Glutamatergic neuron (in vitro differentiated cells): ENCODE measurements around the gene DLG2. TPM values are rescaled to one million over a fixed set of nuclear protein-coding genes. Genes with fewer than 3 reads are reported as not detected.
"Not testable (repeated sequence)": the region's sequence is repeated elsewhere in the genome, so short reads cannot be mapped to it uniquely, and the experiment has no call there.

Source experiments
- DNase-seq: peaks from one replicate; pipeline ENCODE4 v3.0.0; 2022
- H3K27ac Mint-ChIP-seq: one replicate; pipeline ENCODE4 v1.8.0; 2020; ENCODE audit warnings: mild to moderate bottlenecking, mixed read lengths, inconsistent platforms; ENCODE audit not compliant: unreplicated experiment
- H3K27me3 Mint-ChIP-seq: one replicate; pipeline ENCODE4 v1.8.0; 2020; ENCODE audit warnings: mild to moderate bottlenecking, moderate library complexity, mixed read lengths, inconsistent platforms; ENCODE audit not compliant: unreplicated experiment
- H3K36me3 Mint-ChIP-seq: one replicate; pipeline ENCODE4 v1.8.0; 2020; ENCODE audit warnings: mild to moderate bottlenecking, mixed read lengths, inconsistent platforms; ENCODE audit not compliant: unreplicated experiment
- H3K4me1 Mint-ChIP-seq: one replicate; pipeline ENCODE4 v1.8.0; 2020; ENCODE audit warnings: mild to moderate bottlenecking, low read depth, mixed read lengths, inconsistent platforms; ENCODE audit not compliant: unreplicated experiment
- H3K4me3 Mint-ChIP-seq: one replicate; pipeline ENCODE4 v1.8.0; 2020; ENCODE audit warnings: mild to moderate bottlenecking, mixed read lengths, inconsistent platforms; ENCODE audit not compliant: unreplicated experiment
- H3K9me3 Mint-ChIP-seq: one replicate; pipeline ENCODE4 v1.8.0; 2020; ENCODE audit warnings: mild to moderate bottlenecking, moderate library complexity, mixed read lengths, inconsistent platforms; ENCODE audit not compliant: unreplicated experiment
- total RNA-seq: library from RNA; stranded (reverse); fragmentation: NEBNext Ultra II Directional; extraction: Animal tissue kit (Norgen Biotek cat#: 25700); gene quantifications from one replicate; pipeline ENCODE4 v1.2.1, GENCODE V29; 2021; ENCODE audit not compliant: unreplicated experiment
- TF ChIP-seq, protein P1 (sequence below): fragments of 200-600 bp; sonication (generic); IDR thresholded peaks from one replicate; pipeline ENCODE4 v1.5.0; 2021; ENCODE audit not compliant: partially characterized antibody, unreplicated experiment

DLG2 gene
- total RNA-seq, 1 donor from 2014 or later: 2.9 TPM

- H3K27ac Mint-ChIP-seq: no peak overlapping the region
These were observed 2202.6 kb downstream of the DLG2 start for GRCh38 chr11:83424376-83425136.

DNA sequence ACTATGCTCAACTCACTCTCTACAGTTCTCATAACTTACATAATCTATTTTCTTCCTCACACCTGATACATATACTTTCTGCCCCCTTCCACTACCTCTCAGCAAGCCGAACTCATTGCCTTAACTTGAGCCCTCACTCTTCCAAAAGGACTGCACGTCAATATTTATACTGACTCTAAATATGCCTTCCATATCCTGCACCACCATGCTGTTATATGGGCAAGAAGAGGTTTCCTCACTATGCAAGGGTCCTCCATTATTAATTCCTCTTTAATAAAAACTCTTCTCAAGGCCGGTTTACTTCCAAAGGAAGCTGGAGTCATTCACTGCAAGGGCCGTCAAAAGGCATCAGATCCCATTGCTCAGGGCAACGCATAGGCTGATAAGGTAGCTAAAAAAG is 2204.5 kb downstream of the DLG2 start:
- not testable (repeated sequence) for DNase-seq, H3K36me3 Mint-ChIP-seq, H3K4me3 Mint-ChIP-seq, H3K4me1 Mint-ChIP-seq, H3K27me3 Mint-ChIP-seq, H3K9me3 Mint-ChIP-seq, H3K27ac Mint-ChIP-seq

More at GRCh38 chr11:83424376-83425136, 2202.6 kb downstream of the DLG2 start:
- no peaks in the 10 kb centered on the region for H3K4me1 Mint-ChIP-seq
- H3K4me3 Mint-ChIP-seq: no peak overlapping the region
- no peaks in the 10 kb centered on the region for H3K9me3 Mint-ChIP-seq
- no peak for DNase-seq
- H3K27me3 Mint-ChIP-seq: no peaks in the 10 kb centered on the region
- TF ChIP-seq, protein P1, sequence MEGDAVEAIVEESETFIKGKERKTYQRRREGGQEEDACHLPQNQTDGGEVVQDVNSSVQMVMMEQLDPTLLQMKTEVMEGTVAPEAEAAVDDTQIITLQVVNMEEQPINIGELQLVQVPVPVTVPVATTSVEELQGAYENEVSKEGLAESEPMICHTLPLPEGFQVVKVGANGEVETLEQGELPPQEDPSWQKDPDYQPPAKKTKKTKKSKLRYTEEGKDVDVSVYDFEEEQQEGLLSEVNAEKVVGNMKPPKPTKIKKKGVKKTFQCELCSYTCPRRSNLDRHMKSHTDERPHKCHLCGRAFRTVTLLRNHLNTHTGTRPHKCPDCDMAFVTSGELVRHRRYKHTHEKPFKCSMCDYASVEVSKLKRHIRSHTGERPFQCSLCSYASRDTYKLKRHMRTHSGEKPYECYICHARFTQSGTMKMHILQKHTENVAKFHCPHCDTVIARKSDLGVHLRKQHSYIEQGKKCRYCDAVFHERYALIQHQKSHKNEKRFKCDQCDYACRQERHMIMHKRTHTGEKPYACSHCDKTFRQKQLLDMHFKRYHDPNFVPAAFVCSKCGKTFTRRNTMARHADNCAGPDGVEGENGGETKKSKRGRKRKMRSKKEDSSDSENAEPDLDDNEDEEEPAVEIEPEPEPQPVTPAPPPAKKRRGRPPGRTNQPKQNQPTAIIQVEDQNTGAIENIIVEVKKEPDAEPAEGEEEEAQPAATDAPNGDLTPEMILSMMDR: no peak
- H3K36me3 Mint-ChIP-seq: peaks cover 5% of the 10 kb centered on the region

DNA sequence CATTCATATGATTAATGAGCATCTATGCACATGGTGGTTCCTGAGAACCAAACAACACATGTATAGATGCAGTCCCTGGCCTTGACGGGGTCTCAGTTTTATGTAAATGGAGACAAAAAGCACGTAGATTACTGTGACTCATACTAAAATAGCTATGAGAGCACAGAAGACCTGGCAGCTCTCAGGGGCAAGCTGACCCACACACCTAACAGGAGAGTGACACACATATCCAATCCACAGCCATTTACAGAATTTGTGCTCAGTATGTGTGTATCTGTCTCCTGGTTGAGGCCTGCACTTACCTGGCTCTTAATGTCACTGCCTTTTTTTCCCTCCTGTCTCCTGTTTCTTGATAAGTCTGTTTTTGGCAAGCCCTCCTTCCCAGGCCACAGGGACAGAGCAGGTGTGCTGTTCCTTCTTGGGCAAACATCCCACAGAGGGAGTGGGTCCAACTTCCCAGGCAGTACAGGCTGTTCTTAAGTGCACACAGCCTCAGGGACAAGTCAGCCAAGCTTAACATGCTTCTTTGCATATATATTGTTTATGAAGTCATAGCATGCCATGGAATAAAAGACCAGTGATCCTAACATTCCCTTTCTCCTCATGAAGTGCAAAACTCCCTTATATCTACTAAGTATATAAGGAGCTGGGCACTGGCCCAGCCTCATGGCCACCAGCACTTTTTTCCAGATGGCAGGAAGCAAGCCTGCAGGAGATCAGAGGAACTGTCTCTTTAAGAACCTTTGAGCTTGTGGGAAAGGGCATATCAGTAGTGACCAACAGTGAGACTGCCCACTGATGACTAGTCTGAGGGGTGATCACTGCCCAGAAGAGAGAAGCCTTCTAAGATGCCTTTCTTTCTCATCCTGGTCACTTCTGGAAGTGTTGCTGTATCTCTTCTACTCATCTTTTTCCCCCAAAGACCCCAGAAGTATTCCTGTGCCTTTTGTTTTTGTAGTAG is 2216.3 kb downstream of the DLG2 start:
- H3K27me3 Mint-ChIP-seq: peaks cover 1% of the 10 kb centered on the region
- H3K4me3 Mint-ChIP-seq: no peak overlapping the region
- DNase-seq: no peak
- no peak overlapping the region for H3K27ac Mint-ChIP-seq
- H3K4me1 Mint-ChIP-seq: no peaks in the 10 kb centered on the region
- H3K9me3 Mint-ChIP-seq: no peaks in the 10 kb centered on the region
- TF ChIP-seq, protein P1: no peak
- no peaks in the 10 kb centered on the region for H3K36me3 Mint-ChIP-seq

- Mint-ChIP-seq H3K9me3 (no peaks in the 10 kb centered on the region), H3K27me3 (no peaks in the 10 kb centered on the region), H3K36me3 (no peaks in the 10 kb centered on the region), H3K4me3 (no peak overlapping the region), H3K27ac (no peak overlapping the region), H3K4me1 (no peaks in the 10 kb centered on the region)
- DNase-seq: no peak
- TF ChIP-seq, protein P1: no peak
These were observed 2217.3 kb downstream of the DLG2 start for GRCh38 chr11:83409891-83410290.

GRCh38 chr11:83409476-83409875 is 2217.7 kb downstream of the DLG2 start:
- Mint-ChIP-seq H3K4me3 (no peak overlapping the region), H3K9me3 (no peaks in the 10 kb centered on the region), H3K27me3 (no peaks in the 10 kb centered on the region), H3K27ac (no peak overlapping the region), H3K36me3 (no peaks in the 10 kb centered on the region), H3K4me1 (no peaks in the 10 kb centered on the region)
- DNase-seq: no peak
- TF ChIP-seq, protein P1: no peak
